OCI-LY1 (cell line): ENCODE measurements around the gene TPRX1.
"Not testable (repeated sequence)": the region's sequence is repeated elsewhere in the genome, so short reads cannot be mapped to it uniquely, and the experiment has no call there.

ENCODE experiments used
- H2AFZ ChIP-seq: fragments of 200-600 bp; sonication (generic), shearing (Covaris generic); 2 replicates; pipeline ENCODE4 v1.6.0; 2014; ENCODE audit warnings: antibody characterized with exemption, mild to moderate bottlenecking, low read length
- H3F3A ChIP-seq: fragments of 200-600 bp; sonication (generic), shearing (Covaris generic); 2 replicates; pipeline ENCODE4 v1.6.0; 2014; ENCODE audit warnings: mild to moderate bottlenecking, antibody characterized with exemption, low read length, moderate library complexity; ENCODE audit not compliant: insufficient read depth
- H3K27ac ChIP-seq: fragments of 200-600 bp; sonication (generic); 2 replicates; pipeline ENCODE4 v1.5.1; 2014; ENCODE audit warnings: low read length, mixed run types, mild to moderate bottlenecking, low read depth; ENCODE audit not compliant: poor library complexity, severe bottlenecking
- H3K27me3 ChIP-seq: fragments of 200-600 bp; sonication (generic); 2 replicates; pipeline ENCODE4 v1.6.0; 2014; ENCODE audit warnings: antibody characterized with exemption, mild to moderate bottlenecking, low read length, moderate library complexity; ENCODE audit not compliant: insufficient read depth
- H3K36me3 ChIP-seq: fragments of 200-600 bp; sonication (generic); 2 replicates; pipeline ENCODE4 v1.6.1; 2014; ENCODE audit warnings: mild to moderate bottlenecking, antibody characterized with exemption, low read length, moderate library complexity, mixed read lengths; ENCODE audit not compliant: insufficient read depth
- H3K4me1 ChIP-seq: fragments of 200-600 bp; sonication (generic); 2 replicates; pipeline ENCODE4 v1.5.1; 2014; ENCODE audit warnings: mild to moderate bottlenecking, low read length, moderate library complexity; ENCODE audit not compliant: insufficient read depth, severe bottlenecking
- H3K4me2 ChIP-seq: fragments of 200-600 bp; sonication (generic), shearing (Covaris generic); 2 replicates; pipeline ENCODE4 v1.6.1; 2014; ENCODE audit warnings: low read length
- H3K4me3 ChIP-seq: fragments of 200-600 bp; sonication (generic); 2 replicates; pipeline ENCODE4 v1.5.1; 2014; ENCODE audit warnings: low read length, low read depth, mild to moderate bottlenecking, mixed read lengths; ENCODE audit not compliant: poor library complexity, severe bottlenecking
- H3K79me2 ChIP-seq: fragments of 200-600 bp; shearing (Covaris generic); 2 replicates; pipeline ENCODE4 v1.6.1; 2016; ENCODE audit warnings: mixed run types, low read length, mixed read lengths; ENCODE audit not compliant: insufficient read depth
- H3K9ac ChIP-seq: fragments of 200-600 bp; sonication (generic), shearing (Covaris generic); 2 replicates; pipeline ENCODE4 v1.6.1; 2014; ENCODE audit warnings: mild to moderate bottlenecking, low read length, mixed read lengths
- H3K9me2 ChIP-seq: fragments of 200-600 bp; sonication (generic), shearing (Covaris generic); 2 replicates; pipeline ENCODE4 v1.6.1; 2014; ENCODE audit warnings: low read depth, mild to moderate bottlenecking, low read length, mixed read lengths
- H3K9me3 ChIP-seq: fragments of 200-600 bp; shearing (Covaris generic); 2 replicates; pipeline ENCODE4 v1.6.1; 2014; ENCODE audit warnings: low read length, mixed read lengths
- H4K20me1 ChIP-seq: fragments of 200-600 bp; sonication (generic), shearing (Covaris generic); 2 replicates; pipeline ENCODE4 v1.6.0; 2016; ENCODE audit warnings: mild to moderate bottlenecking, low read length; ENCODE audit not compliant: insufficient read depth
- EZH2 ChIP-seq: fragments of 200-600 bp; sonication (generic), shearing (Covaris generic); IDR thresholded peaks from 2 replicates; pipeline ENCODE4 v1.8.0; 2017; ENCODE audit warnings: borderline replicate concordance, mixed run types, mild to moderate bottlenecking, antibody characterized with exemption, low read length, moderate library complexity, mixed read lengths
- TF ChIP-seq, protein P1 (sequence below): fragments of 200-600 bp; sonication (generic), shearing (Covaris generic); IDR thresholded peaks from 2 replicates; pipeline ENCODE4 v1.5.1; 2017; ENCODE audit warnings: mild to moderate bottlenecking, antibody characterized with exemption, low read length, moderate library complexity, mixed read lengths

TPRX1 gene

GRCh38 chr19:47776568-47776967 lies 27.8 kb downstream of the TPRX1 start:
- Histone ChIP-seq H3K27ac (no peak overlapping the region), H3K27me3 (no peaks in the 10 kb centered on the region), H3K9ac (no peak overlapping the region), H3K36me3 (peaks cover 9% of the 10 kb centered on the region; the same call in 1 of the 2 replicates), H3K4me1 (peaks cover 12% of the 10 kb centered on the region), H3K9me2 (no peaks in the 10 kb centered on the region), H3K4me2 (no peak overlapping the region), H4K20me1 (no peaks in the 10 kb centered on the region), H3K4me3 (no peak overlapping the region), H3F3A (no peaks in the 10 kb centered on the region), H3K79me2 (no peaks in the 10 kb centered on the region), H3K9me3 (no peaks in the 10 kb centered on the region), H2AFZ (no peak overlapping the region)
- TF ChIP-seq, protein P1, sequence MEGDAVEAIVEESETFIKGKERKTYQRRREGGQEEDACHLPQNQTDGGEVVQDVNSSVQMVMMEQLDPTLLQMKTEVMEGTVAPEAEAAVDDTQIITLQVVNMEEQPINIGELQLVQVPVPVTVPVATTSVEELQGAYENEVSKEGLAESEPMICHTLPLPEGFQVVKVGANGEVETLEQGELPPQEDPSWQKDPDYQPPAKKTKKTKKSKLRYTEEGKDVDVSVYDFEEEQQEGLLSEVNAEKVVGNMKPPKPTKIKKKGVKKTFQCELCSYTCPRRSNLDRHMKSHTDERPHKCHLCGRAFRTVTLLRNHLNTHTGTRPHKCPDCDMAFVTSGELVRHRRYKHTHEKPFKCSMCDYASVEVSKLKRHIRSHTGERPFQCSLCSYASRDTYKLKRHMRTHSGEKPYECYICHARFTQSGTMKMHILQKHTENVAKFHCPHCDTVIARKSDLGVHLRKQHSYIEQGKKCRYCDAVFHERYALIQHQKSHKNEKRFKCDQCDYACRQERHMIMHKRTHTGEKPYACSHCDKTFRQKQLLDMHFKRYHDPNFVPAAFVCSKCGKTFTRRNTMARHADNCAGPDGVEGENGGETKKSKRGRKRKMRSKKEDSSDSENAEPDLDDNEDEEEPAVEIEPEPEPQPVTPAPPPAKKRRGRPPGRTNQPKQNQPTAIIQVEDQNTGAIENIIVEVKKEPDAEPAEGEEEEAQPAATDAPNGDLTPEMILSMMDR = no peak
- TF ChIP-seq EZH2 = no peak

- not testable (repeated sequence) for H2AFZ ChIP-seq, H3K27ac ChIP-seq
Observed at GRCh38 chr19:47771291-47771690, 33.1 kb downstream of the TPRX1 start.

DNA sequence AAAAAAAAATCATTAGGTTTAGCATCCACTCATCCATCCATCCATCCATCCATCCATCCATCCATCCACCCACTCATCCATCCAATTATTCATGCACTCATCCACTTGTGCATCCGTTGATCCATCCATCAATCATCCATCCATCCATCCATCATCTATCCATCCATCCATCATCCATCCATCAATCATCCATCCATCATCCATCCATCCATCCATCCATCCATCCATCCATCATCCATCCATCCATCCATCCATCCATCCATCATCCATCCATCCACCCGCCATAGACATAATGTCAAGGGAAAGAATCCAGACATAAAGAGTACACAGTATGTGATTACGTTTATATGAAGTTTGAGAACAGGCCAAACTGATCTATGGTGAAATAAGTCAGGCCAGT lies 34.8 kb downstream of the TPRX1 start:
- Histone ChIP-seq H3K4me2 (no peak overlapping the region), H3K9ac (no peak overlapping the region), H3K79me2 (no peaks in the 10 kb centered on the region), H3K9me2 (no peaks in the 10 kb centered on the region), H3K4me1 (peaks cover 12% of the 10 kb centered on the region), H3F3A (no peaks in the 10 kb centered on the region), H2AFZ (no peak overlapping the region), H4K20me1 (no peaks in the 10 kb centered on the region), H3K27ac (no peak overlapping the region), H3K4me3 (no peak overlapping the region), H3K27me3 (no peaks in the 10 kb centered on the region), H3K9me3 (no peaks in the 10 kb centered on the region), H3K36me3 (no peaks in the 10 kb centered on the region)
- TF ChIP-seq, protein P1 = no peak

More at GRCh38 chr19:47771291-47771690, 33.1 kb downstream of the TPRX1 start:
- peaks cover 12% of the 10 kb centered on the region for H3K4me1 ChIP-seq
- not testable (repeated sequence) for H3K4me2 ChIP-seq, H3K4me3 ChIP-seq, H3F3A ChIP-seq, H3K27me3 ChIP-seq, H3K9me3 ChIP-seq, H3K9me2 ChIP-seq, H4K20me1 ChIP-seq, H3K36me3 ChIP-seq, H3K9ac ChIP-seq, H3K79me2 ChIP-seq

- H3K9ac ChIP-seq = no peak overlapping the region
- TF ChIP-seq, protein P1 = no peak
- TF ChIP-seq EZH2 = no peak
- H3K4me2 ChIP-seq = no peak overlapping the region
- H3K27me3 ChIP-seq = no peaks in the 10 kb centered on the region
- no peaks in the 10 kb centered on the region for H3K9me2 ChIP-seq
- H3K9me3 ChIP-seq = no peaks in the 10 kb centered on the region
- no peaks in the 10 kb centered on the region for H3K36me3 ChIP-seq
- no peaks in the 10 kb centered on the region for H3F3A ChIP-seq
- no peak overlapping the region for H3K4me3 ChIP-seq
- no peak overlapping the region for H3K27ac ChIP-seq
- H2AFZ ChIP-seq = no peak overlapping the region
- no peaks in the 10 kb centered on the region for H3K79me2 ChIP-seq
- H4K20me1 ChIP-seq = no peaks in the 10 kb centered on the region
- H3K4me1 ChIP-seq = peaks cover 12% of the 10 kb centered on the region
Observed at GRCh38 chr19:47768604-47769003, 35.7 kb downstream of the TPRX1 start.
